Endothelial cell of umbilical vein (primary cell): ENCODE results near the gene ITGA11. TPM values are rescaled to one million over a fixed set of nuclear protein-coding genes. Genes with fewer than 3 reads are reported as not detected.

Source experiments
- BruUV-seq: library from RNA; stranded (reverse); fragments of 400-500 nt; replicated peaks from 2 replicates; lab custom pipeline; 2021; lab: Mats Ljungman, UMichigan
- CTCF ChIA-PET: fragments of 300-600, 350-600 bp; sonication (Branson Sonifier 250); formaldehyde crosslinking; loops from one replicate; lab custom pipeline; 2021; ENCODE audit warnings: antibody characterized with exemption, inconsistent platforms; lab: Charles Lee
- POLR2A ChIA-PET: fragments of 300-600, 350-600 bp; sonication (Branson Sonifier 250); formaldehyde crosslinking; loops from one replicate; lab custom pipeline; 2021; ENCODE audit warnings: antibody characterized with exemption, inconsistent platforms; lab: Charles Lee
- DNase-seq: peaks from one replicate; pipeline ENCODE4 v3.0.0-alpha.2; 2011; ENCODE audit warnings: low read depth, low spot score
- FAIRE-seq: peaks from 2 replicates; lab custom pipeline; 2011; peaks lifted over from hg19 to GRCh38; lab: Jason Lieb, UNC
- H2AFZ ChIP-seq: 2 replicates; pipeline ENCODE4 v1.6.0; 2012; ENCODE audit warnings: low read depth, low read length, control low read depth, inconsistent platforms
- H3K27ac ChIP-seq: 2 replicates; pipeline ENCODE4 v1.5.1; 2011; ENCODE audit warnings: low read depth, mild to moderate bottlenecking, control low read depth, low read length, moderate library complexity; ENCODE audit not compliant: insufficient read depth
- H3K27me3 ChIP-seq, 2 experiments: 2 replicates each; pipeline versions ENCODE4 v1.6.0 to v1.6.1; 2011; ENCODE audit warnings: low read length in 2 of 2, mixed read lengths in 1 of 2; ENCODE audit not compliant: control insufficient read depth in 2 of 2, insufficient read depth in 2 of 2
- H3K36me3 ChIP-seq, 2 experiments: 2 replicates in 1 of 2; 3 replicates in 1 of 2; pipeline ENCODE4 v1.5.1; 2011; ENCODE audit warnings: low read length in 2 of 2, mild to moderate bottlenecking in 1 of 2, moderate library complexity in 1 of 2; ENCODE audit not compliant: control insufficient read depth in 2 of 2, insufficient read depth in 2 of 2; ENCODE audit errors: extremely low read depth in 1 of 2
- H3K4me1 ChIP-seq: 3 replicates; pipeline ENCODE4 v1.5.1; 2011; ENCODE audit warnings: mild to moderate bottlenecking, low read length; ENCODE audit not compliant: control insufficient read depth, insufficient read depth; ENCODE audit errors: extremely low read depth
- H3K4me2 ChIP-seq: 2 replicates; pipeline ENCODE4 v1.6.1; 2011; ENCODE audit warnings: low read length, control low read depth, mixed read lengths; ENCODE audit not compliant: insufficient read depth
- H3K4me3 ChIP-seq, 3 experiments: fragments of 200-600 bp in 1 of 3; sonication (generic), shearing (Covaris generic) in 1 of 3; replicated peaks in 1 of 3; 2 replicates each; pipeline ENCODE4 v1.5.1; 2011 to 2016; ENCODE audit warnings: control low read depth in 3 of 3, low read length in 3 of 3, mild to moderate bottlenecking in 2 of 3, inconsistent platforms in 1 of 3, low read depth in 1 of 3, moderate library complexity in 1 of 3; ENCODE audit not compliant: insufficient read depth in 1 of 3
- H3K79me2 ChIP-seq: 2 replicates; pipeline ENCODE4 v1.6.0; 2012; ENCODE audit warnings: low read length, inconsistent platforms; ENCODE audit not compliant: control insufficient read depth, insufficient read depth
- H3K9ac ChIP-seq: replicated peaks from 2 replicates; pipeline ENCODE3; 2011; ENCODE audit warnings: low read length, control low read depth; ENCODE audit not compliant: insufficient read depth; ENCODE audit errors: extremely low read depth
- H3K9me1 ChIP-seq: replicated peaks from 3 replicates; pipeline ENCODE4 v1.6.0; 2011; ENCODE audit warnings: mild to moderate bottlenecking, low read length; ENCODE audit not compliant: control insufficient read depth, insufficient read depth; ENCODE audit errors: extremely low read depth
- H3K9me3 ChIP-seq: replicated peaks from 2 replicates; pipeline ENCODE4 v1.5.1; 2012; ENCODE audit warnings: low read length, inconsistent platforms; ENCODE audit not compliant: control insufficient read depth, insufficient read depth
- H4K20me1 ChIP-seq: replicated peaks from 2 replicates; pipeline ENCODE3; 2011; ENCODE audit warnings: mild to moderate bottlenecking, low read length; ENCODE audit not compliant: control insufficient read depth, insufficient read depth; ENCODE audit errors: extremely low read depth
- EZH2 ChIP-seq: IDR thresholded peaks from 2 replicates; pipeline ENCODE4 v1.6.1; 2012; ENCODE audit warnings: borderline replicate concordance, low read depth, mild to moderate bottlenecking, moderate library complexity, low read length, inconsistent platforms; ENCODE audit not compliant: severe bottlenecking
- FOS ChIP-seq: IDR thresholded peaks from 2 replicates; pipeline ENCODE4 v1.6.1; 2011; ENCODE audit warnings: mild to moderate bottlenecking, low read length, moderate library complexity, borderline replicate concordance; ENCODE audit not compliant: insufficient read depth
- GATA2 ChIP-seq: IDR thresholded peaks from 2 replicates; pipeline ENCODE4 v1.7.0; 2011; ENCODE audit warnings: low read depth, mild to moderate bottlenecking, moderate library complexity, mixed read lengths, low read length; ENCODE audit not compliant: insufficient read length, insufficient read depth
- JUN ChIP-seq: IDR thresholded peaks from 2 replicates; pipeline ENCODE4 v1.6.1; 2011; ENCODE audit warnings: borderline replicate concordance, low read depth; ENCODE audit not compliant: insufficient read length, insufficient read depth
- MYC ChIP-seq: IDR thresholded peaks from one replicate; pipeline ENCODE4 v1.6.1; 2011; ENCODE audit warnings: mild to moderate bottlenecking, low read depth, low read length
- POLR2A ChIP-seq: IDR thresholded peaks from 2 replicates; pipeline ENCODE4 v1.6.1; 2012; ENCODE audit warnings: low read depth, mild to moderate bottlenecking, control low read depth, low read length
- POLR2AphosphoS5 ChIP-seq: IDR thresholded peaks from 2 replicates; pipeline ENCODE4 v1.6.1; 2012; ENCODE audit warnings: low read depth, mild to moderate bottlenecking, control low read depth, low read length, moderate library complexity; ENCODE audit not compliant: insufficient read depth
- dilution Hi-C: fragments of 300-500 bp; cut with MboI; formaldehyde crosslinking; loops from one replicate; pipeline ENCODE4 v1.15.0; 2019; ENCODE audit warnings: low sequenced_read_pairs; ENCODE audit not compliant: extremely low pct_ligation_motif_present
- intact Hi-C: fragments of 100-400 bp; cut with micrococcal nuclease; formaldehyde crosslinking; loops from one replicate; pipeline ENCODE4 v1.10.0; 2022
- polyA plus RNA-seq, 4 experiments: library from polyadenylated mRNA; depleted of rRNA in 3 of 4; stranded (reverse) in 3 of 4; unstranded in 1 of 4; fragments of >200 nt; gene quantifications; 2 replicates each; pipeline versions ENCODE4 v1.2.1 to v1.2.3, GENCODE V29; 2011 to 2012; ENCODE audit warnings: missing spikeins in 1 of 4
- total RNA-seq: library from RNA; stranded (reverse); gene quantifications from 2 replicates; pipeline ENCODE4 v1.2.3, GENCODE V29; 2021
- TF ChIP-seq, protein P1 (sequence below), 2 donors: IDR thresholded peaks; 1 replicate in 1 of 2; 2 replicates in 1 of 2; pipeline ENCODE4 v1.5.1; 2011; ENCODE audit warnings: low read length in 2 of 2, mild to moderate bottlenecking in 2 of 2, moderate library complexity in 2 of 2, control low read depth in 1 of 2, inconsistent platforms in 1 of 2, low read depth in 1 of 2; ENCODE audit not compliant: insufficient read depth in 1 of 2; ENCODE audit errors: extremely low read depth in 1 of 2
- TF ChIP-seq, protein P2 (sequence below): IDR thresholded peaks from 2 replicates; pipeline ENCODE4 v1.6.1; 2011; ENCODE audit not compliant: insufficient read depth, insufficient read length

Gene ITGA11
- total and polyA plus RNA-seq, 2 donors (not counting 3 experiments of a cell fraction or from before 2014, with no cell fraction given), result 0.18 to 1.0 TPM

DNA sequence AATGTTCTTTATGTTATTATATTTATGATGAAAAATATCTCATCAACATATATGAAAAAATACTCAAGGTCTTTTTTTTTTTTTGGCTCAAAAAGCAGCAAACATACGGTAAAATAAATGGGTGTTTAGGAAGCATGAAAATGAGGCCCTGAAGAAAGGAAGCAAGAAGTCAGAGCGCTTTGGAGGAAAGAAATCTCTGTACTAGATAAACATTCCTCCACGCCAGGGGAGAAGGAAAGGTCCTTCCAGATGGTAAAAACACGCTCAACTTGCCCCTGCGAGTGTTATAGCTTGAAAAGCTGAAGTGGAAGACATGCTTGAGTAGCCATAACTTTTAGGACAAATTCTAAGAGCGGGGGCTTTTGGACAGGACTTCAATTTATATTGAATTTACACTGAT lies 101.5 kb downstream of the ITGA11 start:
- dilution Hi-C loops, result no loop called here
- TF ChIP-seq GATA2, result no peak
- TF ChIP-seq, protein P1, sequence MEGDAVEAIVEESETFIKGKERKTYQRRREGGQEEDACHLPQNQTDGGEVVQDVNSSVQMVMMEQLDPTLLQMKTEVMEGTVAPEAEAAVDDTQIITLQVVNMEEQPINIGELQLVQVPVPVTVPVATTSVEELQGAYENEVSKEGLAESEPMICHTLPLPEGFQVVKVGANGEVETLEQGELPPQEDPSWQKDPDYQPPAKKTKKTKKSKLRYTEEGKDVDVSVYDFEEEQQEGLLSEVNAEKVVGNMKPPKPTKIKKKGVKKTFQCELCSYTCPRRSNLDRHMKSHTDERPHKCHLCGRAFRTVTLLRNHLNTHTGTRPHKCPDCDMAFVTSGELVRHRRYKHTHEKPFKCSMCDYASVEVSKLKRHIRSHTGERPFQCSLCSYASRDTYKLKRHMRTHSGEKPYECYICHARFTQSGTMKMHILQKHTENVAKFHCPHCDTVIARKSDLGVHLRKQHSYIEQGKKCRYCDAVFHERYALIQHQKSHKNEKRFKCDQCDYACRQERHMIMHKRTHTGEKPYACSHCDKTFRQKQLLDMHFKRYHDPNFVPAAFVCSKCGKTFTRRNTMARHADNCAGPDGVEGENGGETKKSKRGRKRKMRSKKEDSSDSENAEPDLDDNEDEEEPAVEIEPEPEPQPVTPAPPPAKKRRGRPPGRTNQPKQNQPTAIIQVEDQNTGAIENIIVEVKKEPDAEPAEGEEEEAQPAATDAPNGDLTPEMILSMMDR (IDR thresholded peaks at IDR 0.05; ENCODE audit: extremely low read depth in 1 of 2, insufficient read depth in 1 of 2, low read depth in 1 of 2, low read length in 2 of 2), result no peak
- TF ChIP-seq, protein P2, sequence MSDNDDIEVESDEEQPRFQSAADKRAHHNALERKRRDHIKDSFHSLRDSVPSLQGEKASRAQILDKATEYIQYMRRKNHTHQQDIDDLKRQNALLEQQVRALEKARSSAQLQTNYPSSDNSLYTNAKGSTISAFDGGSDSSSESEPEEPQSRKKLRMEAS, result no peak
- TF ChIP-seq POLR2AphosphoS5, result no peak
- no peak for TF ChIP-seq FOS
- TF ChIP-seq EZH2, result no peak
- no peak for TF ChIP-seq JUN
- no peak for TF ChIP-seq POLR2A
- TF ChIP-seq MYC, result no peak
- intact Hi-C loops, result no loop called here
- H4K20me1 ChIP-seq, result no peaks in the 10 kb centered on the region
- H3K27ac ChIP-seq, result no peak overlapping the region
- peaks cover 9% of the 10 kb centered on the region for H3K4me1 ChIP-seq
- no peaks in the 10 kb centered on the region for H3K36me3 ChIP-seq
- no peak overlapping the region for H2AFZ ChIP-seq
- POLR2A ChIA-PET, result no interaction called here
- no peak overlapping the region for H3K4me2 ChIP-seq
- H3K79me2 ChIP-seq, result no peaks in the 10 kb centered on the region
- no peaks in the 10 kb centered on the region for H3K9me3 ChIP-seq
- FAIRE-seq (no peak), DNase-seq (no peak)
- peaks cover 0 to 8% of the 10 kb centered on the region in 2 experiments for H3K27me3 ChIP-seq
- CTCF ChIA-PET, result no interaction called here
- no peak overlapping the region for H3K4me3 ChIP-seq
- H3K9me1 ChIP-seq, result no peaks in the 10 kb centered on the region
- no TSS peak for BruUV-seq
- H3K9ac ChIP-seq, result no peak overlapping the region
